PC-3 (cell line): ENCODE data around the gene FOXK1. TPM values are rescaled to one million over a fixed set of nuclear protein-coding genes. Genes with fewer than 3 reads are reported as not detected.
A peak's percentile ranks its signal among the peaks of the same experiment; 100 is the strongest.

Source experiments
- ATAC-seq: fragments of 200-7000 bp; cut with Tn5 transposase; 2 replicates; pipeline ENCODE4 v1.9.1; 2020; ENCODE audit warnings: mild to moderate bottlenecking, moderate library complexity
- BruUV-seq: library from RNA; stranded (reverse); fragments of 400-500 nt; replicated peaks from 2 replicates; lab custom pipeline; 2021; lab: Mats Ljungman, UMichigan
- CTCF ChIA-PET: fragments of 300-600 bp; sonication (Branson Sonifier 250); formaldehyde crosslinking; loops from one replicate; lab custom pipeline; 2022; ENCODE audit warnings: antibody characterized with exemption; lab: Charles Lee
- POLR2A ChIA-PET: fragments of 300-600 bp; sonication (Branson Sonifier 250); formaldehyde crosslinking; loops from one replicate; lab custom pipeline; 2022; ENCODE audit warnings: antibody characterized with exemption; ENCODE audit not compliant: unreplicated experiment; lab: Charles Lee
- DNase-seq: peaks from one replicate; pipeline ENCODE4 v3.0.0-alpha.2; 2015
- H2AFZ ChIP-seq: fragments of 300-600 bp; sonication (generic); 2 replicates; pipeline ENCODE4 v1.6.0; 2016; ENCODE audit warnings: antibody characterized with exemption, low read length
- H3F3A ChIP-seq: fragments of 300-600 bp; sonication (generic); one replicate; pipeline ENCODE4 v1.6.0; 2017; ENCODE audit warnings: antibody characterized with exemption, low read length, control low read depth, mild to moderate bottlenecking; ENCODE audit not compliant: unreplicated experiment
- H3K27ac ChIP-seq: fragments of 300-600 bp; sonication (generic); 2 replicates; pipeline ENCODE4 v1.5.1; 2016; ENCODE audit warnings: mild to moderate bottlenecking, low read length
- H3K27me3 ChIP-seq: fragments of 300-600 bp; sonication (generic); 2 replicates; pipeline ENCODE4 v1.6.1; 2016; ENCODE audit warnings: low read length, mixed read lengths
- H3K36me3 ChIP-seq: fragments of 300-600 bp; sonication (generic); 2 replicates; pipeline ENCODE4 v1.6.1; 2016; ENCODE audit warnings: low read depth, mixed run types, low read length, mixed read lengths
- H3K4me1 ChIP-seq: fragments of 300-600 bp; sonication (generic); 2 replicates; pipeline ENCODE4 v1.5.1; 2016; ENCODE audit warnings: low read length; ENCODE audit not compliant: insufficient read depth
- H3K4me2 ChIP-seq: fragments of 300-600 bp; sonication (generic); 2 replicates; pipeline ENCODE4 v1.6.0; 2016; ENCODE audit warnings: low read length
- H3K4me3 ChIP-seq: fragments of 300-600 bp; sonication (generic); 2 replicates; pipeline ENCODE4 v1.5.1; 2016; ENCODE audit warnings: mild to moderate bottlenecking, low read length, mixed read lengths
- H3K79me2 ChIP-seq: fragments of 300-600 bp; sonication (generic); 2 replicates; pipeline ENCODE4 v1.6.1; 2017; ENCODE audit warnings: low read length, mixed read lengths
- H3K9ac ChIP-seq: fragments of 300-600 bp; sonication (generic); 2 replicates; pipeline ENCODE4 v1.6.0; 2016; ENCODE audit warnings: mild to moderate bottlenecking, low read length
- H3K9me2 ChIP-seq: fragments of 300-600 bp; sonication (generic); replicated peaks from 2 replicates; pipeline ENCODE4 v1.6.1; 2016; ENCODE audit warnings: mixed run types, low read length, mixed read lengths
- H3K9me3 ChIP-seq: fragments of 300-600 bp; sonication (generic); 2 replicates; pipeline ENCODE4 v1.6.1; 2016; ENCODE audit warnings: low read length, mixed read lengths
- H4K20me1 ChIP-seq: fragments of 300-600 bp; sonication (generic); 2 replicates; pipeline ENCODE4 v1.6.1; 2016; ENCODE audit warnings: low read length, mixed read lengths
- EZH2 ChIP-seq: fragments of 300-600 bp; sonication (generic); IDR thresholded peaks from one replicate; pipeline ENCODE4 v1.6.1; 2017; ENCODE audit warnings: antibody characterized with exemption, mild to moderate bottlenecking, low read length; ENCODE audit not compliant: unreplicated experiment
- EZH2phosphoT487 ChIP-seq: fragments of 300-600 bp; sonication (generic); IDR thresholded peaks from 2 replicates; pipeline ENCODE4 v1.6.1; 2018; ENCODE audit warnings: mild to moderate bottlenecking, antibody characterized with exemption, low read length, borderline replicate concordance
- intact Hi-C: fragments of 100-400 bp; cut with micrococcal nuclease; formaldehyde crosslinking; loops from 2 replicates; pipeline ENCODE4 v1.9.0; 2023
- total RNA-seq: library from RNA; depleted of rRNA; stranded (reverse); fragments of >200 nt; gene quantifications from 2 replicates; pipeline ENCODE4 v1.2.3, GENCODE V29; 2014
- TF ChIP-seq, protein P1 (sequence below): fragments of 300-600 bp; sonication (generic); conservative IDR thresholded peaks from 2 replicates; pipeline ENCODE4 v1.5.1; 2017; ENCODE audit warnings: antibody characterized with exemption, low read depth, mild to moderate bottlenecking, low read length

Gene FOXK1
- total RNA-seq, 1 experiment from 2014 or later: 13.2 TPM

DNA sequence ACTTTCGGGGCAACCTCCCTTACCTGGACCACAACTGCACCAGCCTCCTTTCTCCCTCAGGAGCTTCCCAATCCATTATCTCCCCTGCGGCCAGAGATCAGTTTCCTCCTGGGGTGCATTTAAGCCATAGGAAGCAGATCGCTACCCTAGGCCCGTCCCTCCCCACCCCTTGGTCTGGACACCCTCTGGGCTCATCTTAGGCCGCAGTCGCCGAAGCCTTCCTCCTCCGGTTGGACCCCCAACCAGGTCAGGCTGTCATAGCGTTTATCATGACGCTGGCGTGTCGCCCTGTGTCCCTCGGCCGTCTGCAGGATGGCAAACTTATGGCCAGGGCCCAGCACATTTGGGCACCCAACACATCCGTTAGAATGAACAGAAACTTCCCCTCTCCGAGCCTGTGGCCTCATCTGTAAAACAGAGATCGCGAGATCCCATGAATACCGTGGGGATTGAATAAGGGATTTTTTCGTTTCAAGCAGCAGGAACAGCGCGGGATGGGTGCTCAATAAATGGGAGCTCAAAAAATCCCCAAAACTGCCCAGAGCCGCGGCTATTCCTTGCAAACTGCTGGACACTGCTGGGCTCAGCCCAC is 92.7 kb downstream of the FOXK1 start:
- no peaks in the 10 kb centered on the region for H3K9me2 ChIP-seq
- peaks cover 29% of the 10 kb centered on the region for H3K79me2 ChIP-seq
- ChIA-PET CTCF (interaction anchor here (0.6 to 0.8 kb wide), 2 partner anchors 199 to 1592 kb away, joined by 4 to 14 read pairs; no protein-coding TSS in a partner anchor), POLR2A (interaction anchor here (0.7 to 0.8 kb wide), 2 partner anchors 30 to 93 kb away, joined by 4 to 13 read pairs; no protein-coding TSS in a partner anchor)
- peak overlapping the region; percentile 46 for H3K27ac ChIP-seq
- DNase-seq: peak; percentile 52
- peak; percentile 20 for ATAC-seq
- intact Hi-C loops: no loop called here
- no peaks in the 10 kb centered on the region for H3K36me3 ChIP-seq
- H3K9ac ChIP-seq: peak overlapping the region; percentile 91
- no peaks in the 10 kb centered on the region for H3K9me3 ChIP-seq
- H3K27me3 ChIP-seq: no peaks in the 10 kb centered on the region
- peak overlapping the region; percentile 99 for H3K4me2 ChIP-seq
- H3K4me1 ChIP-seq: peaks cover 12% of the 10 kb centered on the region
- BruUV-seq: TSS peak; percentile 99
- TF ChIP-seq EZH2phosphoT487 (no peak), EZH2 (no peak)
- TF ChIP-seq, protein P1, sequence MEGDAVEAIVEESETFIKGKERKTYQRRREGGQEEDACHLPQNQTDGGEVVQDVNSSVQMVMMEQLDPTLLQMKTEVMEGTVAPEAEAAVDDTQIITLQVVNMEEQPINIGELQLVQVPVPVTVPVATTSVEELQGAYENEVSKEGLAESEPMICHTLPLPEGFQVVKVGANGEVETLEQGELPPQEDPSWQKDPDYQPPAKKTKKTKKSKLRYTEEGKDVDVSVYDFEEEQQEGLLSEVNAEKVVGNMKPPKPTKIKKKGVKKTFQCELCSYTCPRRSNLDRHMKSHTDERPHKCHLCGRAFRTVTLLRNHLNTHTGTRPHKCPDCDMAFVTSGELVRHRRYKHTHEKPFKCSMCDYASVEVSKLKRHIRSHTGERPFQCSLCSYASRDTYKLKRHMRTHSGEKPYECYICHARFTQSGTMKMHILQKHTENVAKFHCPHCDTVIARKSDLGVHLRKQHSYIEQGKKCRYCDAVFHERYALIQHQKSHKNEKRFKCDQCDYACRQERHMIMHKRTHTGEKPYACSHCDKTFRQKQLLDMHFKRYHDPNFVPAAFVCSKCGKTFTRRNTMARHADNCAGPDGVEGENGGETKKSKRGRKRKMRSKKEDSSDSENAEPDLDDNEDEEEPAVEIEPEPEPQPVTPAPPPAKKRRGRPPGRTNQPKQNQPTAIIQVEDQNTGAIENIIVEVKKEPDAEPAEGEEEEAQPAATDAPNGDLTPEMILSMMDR: no peak
- H2AFZ ChIP-seq: peak overlapping the region; percentile 74
- H3K4me3 ChIP-seq: peak overlapping the region; percentile 100
- no peaks in the 10 kb centered on the region for H3F3A ChIP-seq
- H4K20me1 ChIP-seq: 0 out of 2 replicates have a peak, but pooled peaks cover 3% of the 10 kb centered on the region

DNA sequence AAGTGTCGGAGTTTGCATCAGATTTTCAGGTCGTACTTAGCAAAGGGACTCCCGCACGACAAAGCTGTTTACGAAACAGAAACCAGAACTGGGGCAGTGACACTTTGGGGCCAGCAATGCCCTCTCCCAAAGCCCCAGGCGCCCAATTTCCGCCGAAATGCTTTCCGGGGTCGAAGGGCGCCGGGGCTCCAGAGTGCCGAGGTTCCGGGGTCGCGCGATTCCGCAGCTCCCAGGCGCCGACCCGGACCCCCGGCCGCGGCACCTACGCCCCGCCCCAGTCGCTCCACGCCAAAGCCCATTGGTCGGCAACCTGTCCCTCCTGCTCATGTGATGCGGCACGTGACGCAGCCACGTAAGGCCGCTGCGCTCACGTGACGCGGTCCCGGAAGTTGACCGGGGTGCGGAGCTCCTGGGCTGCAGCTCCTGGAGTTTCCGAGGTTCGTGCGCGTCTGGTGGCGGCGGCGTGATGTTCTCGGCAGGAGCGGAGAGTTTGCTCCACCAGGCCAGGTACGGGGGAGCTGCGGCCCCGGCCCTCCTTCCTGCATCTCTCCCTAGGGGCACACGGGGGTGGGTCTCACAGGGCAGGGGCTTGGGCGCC is 93.3 kb downstream of the FOXK1 start, which contains the start of gene AP5Z1:
Gene AP5Z1, plus strand, starts transcription at position 374 of the 598 bp plus-strand sequence. Its CDS starts 93 bp downstream, at position 467.
- Histone ChIP-seq H3K27me3 (no peaks in the 10 kb centered on the region), H3K9ac (peak within 1 kb of the TSS; percentile 91), H3K4me1 (peaks cover 12% of the 10 kb centered on the region), H2AFZ (peak within 1 kb of the TSS; percentile 74), H3K4me2 (peak within 1 kb of the TSS; percentile 99), H3K27ac (peak within 1 kb of the TSS; percentile 59), H3K4me3 (peak within 1 kb of the TSS; percentile 100), H3K79me2 (peaks cover 33% of the 10 kb centered on the region), H3K9me2 (no peaks in the 10 kb centered on the region), H4K20me1 (0 out of 2 replicates have a peak, but pooled peaks cover 3% of the 10 kb centered on the region), H3F3A (no peaks in the 10 kb centered on the region), H3K36me3 (no peaks in the 10 kb centered on the region), H3K9me3 (no peaks in the 10 kb centered on the region)
- no peak for TF ChIP-seq EZH2
- no peak for TF ChIP-seq EZH2phosphoT487
- TF ChIP-seq, protein P1: no peak
- peak; percentile 94 for DNase-seq
- ATAC-seq: peak; percentile 93
- POLR2A ChIA-PET: interaction anchor here (0.5 to 0.8 kb wide), 4 partner anchors 31 to 415 kb away, joined by 3 to 13 read pairs (median 4); partner anchors contain the start of gene WIPI2
- no TSS peak for BruUV-seq
- CTCF ChIA-PET: interaction anchor here (0.6 to 1.4 kb wide), 3 partner anchors 108 to 1591 kb away, joined by 4 to 14 read pairs (median 7); partner anchors contain the start of gene RADIL
- intact Hi-C loops: no loop called here
